Neural crest cell (in vitro differentiated cells): Measurements from ENCODE around the gene GPC6. TPM values are rescaled to one million over a fixed set of nuclear protein-coding genes. Genes with fewer than 3 reads are reported as not detected.

Experiments
- DNase-seq: peaks from one replicate; pipeline ENCODE4 v3.0.0; 2021; ENCODE audit warnings: low read depth, mixed read lengths, low spot score
- H3K27ac Mint-ChIP-seq: one replicate; pipeline ENCODE4 v1.8.0; 2021; ENCODE audit warnings: mild to moderate bottlenecking, mixed read lengths; ENCODE audit not compliant: unreplicated experiment
- H3K27me3 Mint-ChIP-seq: 2 replicates; pipeline ENCODE4 v1.8.0; 2021; ENCODE audit warnings: low read depth, mild to moderate bottlenecking, mixed read lengths
- H3K36me3 Mint-ChIP-seq: 2 replicates; pipeline ENCODE4 v1.8.0; 2021; ENCODE audit warnings: low read depth, mild to moderate bottlenecking, mixed read lengths
- H3K4me1 Mint-ChIP-seq: 2 replicates; pipeline ENCODE4 v1.8.0; 2021; ENCODE audit warnings: mixed read lengths
- H3K4me3 Mint-ChIP-seq: one replicate; pipeline ENCODE4 v1.8.0; 2021; ENCODE audit warnings: mild to moderate bottlenecking, mixed read lengths
- H3K9me3 Mint-ChIP-seq: 2 replicates; pipeline ENCODE4 v1.8.0; 2021; ENCODE audit warnings: mixed read lengths
- CTCF ChIP-seq: fragments of 200-600 bp; sonication (generic); conservative IDR thresholded peaks from 2 replicates; pipeline ENCODE4 v1.5.0; 2021; ENCODE audit warnings: antibody characterized with exemption, mild to moderate bottlenecking
- total RNA-seq: library from RNA; stranded (reverse); gene quantifications from 2 replicates; pipeline ENCODE4 v1.2.1, GENCODE V29; 2021

The GPC6 gene
- total RNA-seq, 1 donor from 2014 or later = 13.4 TPM

GRCh38 chr13:94182185-94182761 lies 955.7 kb downstream of the GPC6 start:
- Mint-ChIP-seq H3K9me3 (peaks cover 8% of the 10 kb centered on the region), H3K4me1 (no peaks in the 10 kb centered on the region), H3K27me3 (no peaks in the 10 kb centered on the region), H3K27ac (no peak overlapping the region), H3K36me3 (peaks cover 8% of the 10 kb centered on the region), H3K4me3 (no peak overlapping the region)
- no peak for DNase-seq
- TF ChIP-seq CTCF = no peak

- Mint-ChIP-seq H3K27me3 (no peaks in the 10 kb centered on the region), H3K36me3 (peaks cover 8% of the 10 kb centered on the region), H3K4me1 (peaks cover 16% of the 10 kb centered on the region), H3K27ac (no peak overlapping the region), H3K9me3 (peaks cover 8% of the 10 kb centered on the region), H3K4me3 (no peak overlapping the region)
- no peak for TF ChIP-seq CTCF
- DNase-seq = no peak
Measured at GRCh38 chr13:94186470-94186869, 959.9 kb downstream of the GPC6 start.

- TF ChIP-seq CTCF = no peak
- peaks cover 17% of the 10 kb centered on the region for H3K4me1 Mint-ChIP-seq
- peaks cover 8% of the 10 kb centered on the region for H3K36me3 Mint-ChIP-seq
- DNase-seq = no peak
- H3K27ac Mint-ChIP-seq = peak overlapping the region; percentile 84
- H3K27me3 Mint-ChIP-seq = no peaks in the 10 kb centered on the region
- H3K4me3 Mint-ChIP-seq = peak overlapping the region; percentile 9
- H3K9me3 Mint-ChIP-seq = peaks cover 8% of the 10 kb centered on the region
Measured at GRCh38 chr13:94188201-94188854, 961.7 kb downstream of the GPC6 start.

GRCh38 chr13:94192431-94192975 lies 965.9 kb downstream of the GPC6 start:
- peaks cover 22% of the 10 kb centered on the region for H3K4me1 Mint-ChIP-seq
- DNase-seq = peak; percentile 15
- TF ChIP-seq CTCF = peak; percentile 59
- no peak overlapping the region for H3K27ac Mint-ChIP-seq
- H3K36me3 Mint-ChIP-seq = no peaks in the 10 kb centered on the region
- H3K9me3 Mint-ChIP-seq = no peaks in the 10 kb centered on the region
- no peak overlapping the region for H3K4me3 Mint-ChIP-seq
- H3K27me3 Mint-ChIP-seq = no peaks in the 10 kb centered on the region

GRCh38 chr13:94195715-94196114 lies 969.1 kb downstream of the GPC6 start:
- TF ChIP-seq CTCF = no peak
- Mint-ChIP-seq H3K36me3 (no peaks in the 10 kb centered on the region), H3K4me3 (no peak overlapping the region), H3K27ac (no peak overlapping the region), H3K4me1 (peaks cover 7% of the 10 kb centered on the region), H3K9me3 (no peaks in the 10 kb centered on the region), H3K27me3 (no peaks in the 10 kb centered on the region)
- no peak for DNase-seq
